Muscle of back (tissue), 11 donors: ENCODE results near the gene ACOX1. TPM values are rescaled to one million over a fixed set of nuclear protein-coding genes. Genes with fewer than 3 reads are reported as not detected.

ENCODE experiments used
- DNase-seq, 3 donors: peaks; one replicate each; pipeline versions ENCODE4 v3.0.0 to v3.0.0-alpha.2; 2013
- polyA plus RNA-seq, 10 donors: library from polyadenylated mRNA; unstranded; fragments of 120-200 nt; gene quantifications; one replicate each; pipeline ENCODE4 v1.2.1, GENCODE V29; 2013; ENCODE audit not compliant: insufficient read length in 10 of 10

Gene ACOX1
- polyA plus RNA-seq, 10 donors = 14.2 to 22.4 (median 18.5) TPM

DNA sequence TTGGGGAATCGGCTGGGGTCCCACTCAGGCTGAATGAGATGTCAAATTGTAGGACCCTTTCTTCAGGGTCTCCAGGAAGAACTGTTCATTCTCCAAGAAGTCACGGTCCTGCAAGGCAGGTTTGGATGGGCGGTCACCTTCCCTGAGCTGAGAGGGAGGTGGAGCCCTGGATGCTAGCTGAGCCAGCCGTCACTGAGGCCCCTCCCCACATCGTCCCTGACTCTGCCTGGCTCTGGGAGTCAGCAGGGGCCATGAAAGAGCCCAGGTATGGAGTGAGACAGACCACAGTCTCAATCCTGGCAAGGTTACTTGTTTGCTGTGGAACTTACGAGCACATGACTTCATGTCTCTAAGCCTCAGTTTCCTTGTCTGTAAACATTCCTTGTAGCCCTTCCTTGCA, 68.3 kb downstream of the ACOX1 start:
- no peak for DNase-seq

DNA sequence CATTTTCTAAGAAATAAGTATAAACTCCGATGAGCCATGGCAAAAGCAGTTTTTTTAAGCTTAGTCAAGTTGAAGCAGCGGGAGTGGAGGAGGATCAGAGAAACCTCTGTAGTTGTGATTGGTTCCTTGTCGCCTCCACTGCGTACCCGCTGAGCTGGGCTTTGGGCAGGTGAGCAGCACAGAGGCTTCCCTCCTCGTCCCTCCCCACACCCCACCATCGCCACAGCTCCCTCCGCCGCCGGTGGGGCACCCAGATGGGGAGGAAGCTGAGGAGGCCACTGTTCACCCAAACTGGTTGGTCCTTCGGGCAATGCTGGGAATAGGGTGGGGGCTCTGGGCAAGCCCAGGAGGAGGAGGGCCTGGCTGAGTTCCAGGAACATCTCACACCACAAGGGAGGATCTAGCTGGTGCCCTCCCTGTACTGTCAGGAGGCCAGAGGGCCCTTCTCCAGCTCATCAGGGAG, 69.1 kb downstream of the ACOX1 start:
- no peak for DNase-seq

DNA sequence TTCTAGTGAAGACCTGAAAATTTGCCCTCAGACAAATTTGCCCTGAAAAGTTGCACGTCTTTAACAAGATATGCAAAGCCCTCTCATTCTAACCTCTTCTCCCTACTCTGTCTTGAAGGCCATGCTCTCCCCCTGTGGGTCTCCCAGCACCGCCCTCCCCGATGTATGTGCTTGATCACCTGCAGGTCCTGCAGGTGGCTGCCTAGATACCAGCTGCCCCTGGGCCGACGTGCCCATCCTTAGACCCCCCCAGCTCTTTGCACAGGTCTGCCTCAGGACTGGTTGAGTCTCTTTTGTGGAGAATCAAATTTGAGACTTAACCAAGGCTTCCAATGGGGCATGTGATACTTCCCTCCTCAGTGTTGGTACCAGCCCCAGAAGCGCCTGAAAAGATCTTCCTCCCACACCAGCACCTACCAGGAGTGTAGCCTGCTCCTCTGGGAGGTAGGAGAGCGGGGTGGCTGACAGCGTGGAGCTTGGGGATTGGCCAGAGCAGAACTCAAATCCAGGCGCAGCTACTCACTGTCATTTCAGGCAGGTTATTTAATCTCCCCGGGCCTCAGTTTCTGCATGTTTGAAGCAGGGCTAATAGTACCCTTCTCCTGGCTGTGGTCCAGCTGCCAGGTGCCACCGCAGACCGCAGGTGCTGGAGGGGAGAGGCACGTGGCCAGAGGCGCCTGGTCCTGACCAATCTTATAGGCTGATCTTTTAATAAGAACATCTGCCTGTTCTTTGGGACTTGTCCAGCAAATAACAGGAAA, 69.7 kb downstream of the ACOX1 start:
- DNase-seq = no peak

DNA sequence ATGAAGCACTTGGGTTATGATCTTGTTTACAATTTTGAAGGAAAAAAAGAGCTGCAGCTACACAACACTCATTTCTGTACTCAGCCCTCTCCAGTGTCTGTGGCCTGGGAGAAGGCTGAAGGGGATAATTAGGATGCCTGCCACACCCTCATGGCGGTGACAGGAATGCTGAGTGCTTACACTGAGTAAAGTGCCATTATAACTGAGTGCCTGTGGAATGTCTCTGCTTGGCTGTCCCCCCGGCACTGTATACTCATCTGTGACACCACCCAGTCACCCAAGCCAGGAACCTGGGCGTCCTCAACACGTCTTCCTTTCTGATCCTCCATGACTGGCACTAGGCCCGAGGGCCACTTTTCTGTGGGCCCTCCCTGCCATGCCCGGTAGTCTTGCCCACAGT, 70.8 kb downstream of the ACOX1 start:
- no peak for DNase-seq

DNA sequence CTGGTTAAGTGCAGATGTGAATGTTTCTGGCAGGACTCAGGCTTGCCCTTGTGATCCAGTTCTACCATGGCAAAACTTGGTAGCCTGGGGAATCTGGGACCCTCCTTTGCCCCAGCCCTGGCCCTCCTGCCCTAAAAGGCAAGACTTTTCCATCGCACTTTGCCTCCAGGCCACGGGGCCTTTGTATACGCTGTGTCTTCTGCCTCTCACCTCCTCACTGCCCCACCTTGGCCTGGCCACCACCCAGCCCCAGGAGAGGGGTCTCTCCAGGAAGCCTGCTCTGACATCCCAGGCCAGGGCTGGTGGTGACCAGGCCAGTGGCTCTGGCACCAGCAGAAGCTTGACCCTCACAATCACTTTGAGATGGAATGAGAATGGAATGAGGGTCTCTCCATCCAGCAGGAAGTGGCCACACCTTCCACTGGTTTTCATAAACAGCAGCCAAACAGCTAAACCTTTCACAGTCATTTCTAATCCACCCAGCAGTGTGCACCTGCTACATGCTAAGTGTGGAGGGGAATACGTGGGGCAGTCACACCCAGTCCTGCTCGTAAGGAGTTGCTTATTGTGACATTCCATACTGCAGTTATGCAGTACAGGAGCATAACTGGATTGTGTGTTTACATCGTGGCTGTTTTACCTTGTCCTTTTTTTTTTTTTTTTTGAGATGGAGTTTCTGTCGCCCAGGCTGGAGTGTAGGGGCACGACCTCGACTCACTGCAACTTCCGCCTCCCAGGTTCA, 72.7 kb downstream of the ACOX1 start:
- no peak for DNase-seq

DNA sequence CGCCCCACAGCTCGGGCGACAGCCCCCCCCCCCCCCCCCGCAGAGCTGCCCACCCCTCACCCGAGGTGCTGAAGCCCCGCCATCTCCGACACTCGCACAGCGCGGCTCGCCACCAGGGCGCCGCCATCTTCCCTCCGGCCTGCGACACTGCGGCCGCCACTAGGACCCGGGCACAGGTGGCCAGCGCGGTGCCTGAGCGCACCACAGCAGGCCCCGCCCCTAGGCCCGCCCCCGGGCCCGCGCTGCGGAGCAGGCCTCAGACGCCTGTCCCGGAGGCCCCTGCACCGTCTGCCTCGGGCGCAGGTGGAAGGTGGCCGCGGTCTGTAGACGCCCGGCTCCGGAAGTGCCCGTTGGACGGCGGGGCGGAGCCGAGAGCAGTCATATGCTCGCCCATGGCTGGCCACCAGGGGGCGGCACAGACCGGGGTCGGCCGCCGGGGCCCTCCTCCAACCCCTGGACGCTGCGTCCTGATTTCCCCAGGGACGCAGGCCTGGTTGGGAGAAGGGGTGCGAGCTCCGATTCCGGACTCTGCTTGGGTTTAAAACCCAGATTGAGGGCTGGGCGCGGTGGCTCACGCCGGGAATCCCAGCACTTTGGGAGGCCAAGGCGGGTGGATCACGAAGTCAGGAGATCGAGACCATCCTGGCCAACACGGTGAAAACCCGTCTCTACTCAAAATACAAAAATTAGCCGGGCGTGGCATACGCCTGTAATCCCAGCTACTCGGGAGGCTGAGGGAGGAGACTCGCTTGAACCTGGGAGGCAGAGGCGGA, 74.0 kb downstream of the ACOX1 start, which contains the start of gene MRPL38:
MRPL38 (minus strand) TSS at position 136 of the 773 bp plus-strand sequence; CDS start at position 127, 9 bp downstream.
- peak; percentile 92 to 96 (median 93) for DNase-seq

DNA sequence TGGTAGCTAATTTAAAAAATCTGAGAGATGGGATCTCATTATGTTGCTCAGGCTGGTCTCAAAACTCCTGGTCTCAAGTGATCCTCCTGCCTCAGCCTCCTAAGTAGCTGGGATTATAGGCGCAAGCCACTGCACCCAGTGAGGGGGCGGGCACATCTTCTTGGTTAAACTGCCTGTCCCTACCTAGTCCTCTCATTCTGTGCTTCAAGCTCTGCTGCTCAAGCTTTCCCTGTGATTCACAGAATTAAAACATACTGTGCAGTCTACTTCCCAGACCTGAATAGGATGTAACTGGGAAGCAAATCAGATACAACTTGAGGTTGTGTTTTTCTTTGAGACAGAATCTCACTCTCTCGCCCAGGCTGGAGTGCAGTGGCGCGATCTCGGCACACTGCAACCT, 76.6 kb downstream of the ACOX1 start:
- no peak for DNase-seq

DNA sequence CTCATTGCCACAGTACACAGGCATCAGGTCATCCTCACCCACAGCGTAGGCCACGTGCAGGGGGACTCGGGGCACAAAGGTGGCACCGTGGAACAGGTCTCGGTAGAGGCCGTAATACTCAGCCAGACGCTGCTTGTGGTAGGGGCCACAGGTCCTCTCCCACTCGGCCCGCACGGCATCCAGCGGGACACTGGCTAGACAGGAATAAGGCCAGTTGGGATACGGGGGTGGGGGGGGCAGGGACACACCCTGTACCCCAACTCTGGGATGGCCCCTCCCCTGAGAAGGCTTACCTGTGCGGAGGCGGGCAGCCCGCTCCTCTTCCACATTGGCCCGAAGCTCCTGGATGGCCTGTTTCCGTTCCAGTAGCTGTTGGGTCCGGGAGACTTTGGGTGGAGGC, 77.2 kb downstream of the ACOX1 start:
- DNase-seq = no peak

DNA sequence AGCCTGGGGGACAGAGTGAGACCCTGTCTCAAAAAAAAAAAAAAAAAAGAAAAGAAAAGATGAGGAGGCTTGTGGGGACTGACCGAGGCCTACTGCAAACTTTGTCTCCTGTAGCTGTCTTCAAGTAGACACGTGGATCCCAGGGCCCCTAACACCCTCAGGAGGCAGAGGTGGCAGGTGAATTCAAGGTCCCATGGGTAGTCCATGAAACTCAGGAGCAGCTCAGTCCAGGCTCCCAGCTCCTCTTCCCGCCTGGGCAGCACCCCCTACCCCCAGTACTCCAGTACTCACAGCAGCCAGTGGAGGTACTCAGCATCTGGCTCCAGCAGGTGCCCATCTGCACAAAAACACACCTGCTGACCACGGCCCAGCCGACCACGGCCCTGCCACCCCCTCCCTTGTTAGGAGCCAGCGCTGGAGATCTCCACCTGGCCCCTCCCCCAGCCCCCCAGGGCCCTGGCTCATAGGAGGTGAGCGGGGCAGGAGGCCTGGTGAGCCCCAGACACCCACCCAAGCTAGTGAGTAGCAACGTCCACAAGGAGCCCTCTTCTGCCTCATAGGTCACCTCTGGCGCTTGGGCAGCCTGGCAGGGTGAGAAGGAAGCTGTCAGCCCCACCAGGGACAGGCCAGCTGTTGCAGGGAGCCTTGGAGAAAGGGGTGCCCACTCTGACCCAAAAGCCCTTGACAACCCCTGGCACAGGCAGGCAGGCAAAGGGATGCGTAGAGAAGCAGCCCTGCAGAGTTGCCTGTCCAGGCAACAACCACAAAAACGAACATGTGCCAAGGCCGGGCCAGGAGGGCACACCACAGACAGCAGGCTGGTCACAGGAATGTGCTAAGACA, 78.1 kb downstream of the ACOX1 start:
- no peak for DNase-seq

DNA sequence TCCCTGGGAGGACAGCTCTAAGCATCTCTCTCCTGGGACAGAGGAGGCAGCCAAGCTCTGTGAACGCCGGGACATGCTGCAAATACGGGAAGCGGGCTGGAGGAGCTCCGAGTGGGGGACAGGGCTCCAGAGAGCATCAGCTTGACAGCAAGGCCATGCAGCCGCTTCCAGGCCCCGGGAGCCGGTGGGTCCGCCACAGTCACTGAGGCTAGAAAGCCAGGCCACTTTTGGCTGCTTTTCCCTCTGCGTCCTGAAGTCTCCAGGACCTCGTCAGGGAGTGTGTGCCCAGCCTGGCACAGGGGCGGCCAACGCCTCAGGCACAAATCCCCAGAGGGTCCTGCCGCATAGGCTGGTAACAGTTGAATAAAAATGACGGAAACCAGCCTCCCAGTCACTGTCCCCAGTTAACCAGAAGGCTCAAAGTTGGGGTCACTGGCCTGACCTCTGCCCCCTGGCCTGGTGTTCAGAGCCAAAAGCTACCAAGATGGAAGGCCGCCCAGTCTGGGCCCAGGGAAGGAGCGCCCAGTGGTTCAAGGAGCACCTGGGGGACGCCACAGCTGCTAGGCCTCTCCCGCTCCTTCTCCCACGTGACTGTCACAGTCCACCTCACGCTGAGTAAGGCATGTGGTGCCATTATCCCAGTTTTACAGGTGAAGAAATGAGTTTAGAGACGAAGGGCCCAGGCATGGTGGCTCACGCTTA, 79.0 kb downstream of the ACOX1 start:
- DNase-seq = no peak

DNA sequence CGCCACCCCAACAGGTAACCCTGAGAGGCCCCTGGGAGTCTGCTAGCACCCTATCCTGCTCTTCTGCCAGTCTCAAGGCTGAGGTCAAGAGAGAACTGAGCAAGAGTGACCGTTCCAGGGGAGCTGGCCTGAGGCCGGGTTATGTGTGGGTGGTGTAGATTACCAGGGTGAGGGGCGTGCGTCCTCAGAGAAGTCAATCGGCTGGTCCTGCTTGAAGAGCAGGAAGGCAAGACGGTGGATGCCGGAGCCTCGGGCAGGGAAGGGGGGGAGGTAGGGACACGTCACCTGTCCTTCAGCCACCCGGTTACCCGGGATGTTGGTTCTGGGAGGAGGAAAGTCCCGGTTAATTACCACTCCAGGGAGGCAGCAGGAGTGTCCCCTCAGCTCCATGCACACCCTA, 79.6 kb downstream of the ACOX1 start:
- no peak for DNase-seq

DNA sequence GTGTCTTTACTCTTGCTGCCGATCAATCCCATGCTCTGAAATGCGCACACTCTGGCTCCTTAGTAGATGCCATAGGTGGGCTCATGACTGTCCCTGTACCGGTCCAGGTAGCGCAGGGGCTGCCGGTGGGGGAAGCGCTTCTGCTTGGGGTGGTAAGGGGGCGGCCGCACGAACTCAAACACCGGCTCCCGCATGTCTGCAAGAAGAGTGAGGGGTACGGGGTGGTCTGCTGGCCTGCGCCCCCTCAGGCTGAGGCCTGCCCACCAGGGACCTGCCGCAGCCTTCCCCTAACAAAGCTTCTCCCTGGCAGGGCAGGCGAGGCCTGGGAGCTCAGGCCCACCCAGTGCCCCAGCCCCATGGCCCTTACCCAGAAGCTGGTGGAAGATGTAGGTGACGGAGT, 80.2 kb downstream of the ACOX1 start:
- no peak for DNase-seq

DNA sequence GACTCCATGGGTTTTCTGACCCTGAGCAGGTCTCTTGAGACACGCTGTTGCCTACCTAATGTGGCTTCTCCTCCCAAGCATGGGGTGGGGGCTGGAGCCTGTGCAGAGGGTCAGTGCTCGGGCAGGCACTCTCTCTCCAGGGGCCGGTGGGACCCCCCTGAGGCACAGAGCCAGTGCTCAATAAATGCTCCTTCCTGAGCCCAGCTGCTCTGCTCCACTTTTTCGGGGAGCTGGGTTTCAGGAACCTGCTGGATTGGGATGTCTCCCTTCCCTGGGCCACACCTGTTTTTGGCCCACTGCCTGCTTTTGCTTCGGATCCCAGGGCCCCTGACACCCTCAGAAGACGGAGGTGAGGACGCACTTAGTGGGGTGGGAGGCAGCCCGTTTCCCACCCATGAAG, 80.9 kb downstream of the ACOX1 start:
- DNase-seq = no peak

DNA sequence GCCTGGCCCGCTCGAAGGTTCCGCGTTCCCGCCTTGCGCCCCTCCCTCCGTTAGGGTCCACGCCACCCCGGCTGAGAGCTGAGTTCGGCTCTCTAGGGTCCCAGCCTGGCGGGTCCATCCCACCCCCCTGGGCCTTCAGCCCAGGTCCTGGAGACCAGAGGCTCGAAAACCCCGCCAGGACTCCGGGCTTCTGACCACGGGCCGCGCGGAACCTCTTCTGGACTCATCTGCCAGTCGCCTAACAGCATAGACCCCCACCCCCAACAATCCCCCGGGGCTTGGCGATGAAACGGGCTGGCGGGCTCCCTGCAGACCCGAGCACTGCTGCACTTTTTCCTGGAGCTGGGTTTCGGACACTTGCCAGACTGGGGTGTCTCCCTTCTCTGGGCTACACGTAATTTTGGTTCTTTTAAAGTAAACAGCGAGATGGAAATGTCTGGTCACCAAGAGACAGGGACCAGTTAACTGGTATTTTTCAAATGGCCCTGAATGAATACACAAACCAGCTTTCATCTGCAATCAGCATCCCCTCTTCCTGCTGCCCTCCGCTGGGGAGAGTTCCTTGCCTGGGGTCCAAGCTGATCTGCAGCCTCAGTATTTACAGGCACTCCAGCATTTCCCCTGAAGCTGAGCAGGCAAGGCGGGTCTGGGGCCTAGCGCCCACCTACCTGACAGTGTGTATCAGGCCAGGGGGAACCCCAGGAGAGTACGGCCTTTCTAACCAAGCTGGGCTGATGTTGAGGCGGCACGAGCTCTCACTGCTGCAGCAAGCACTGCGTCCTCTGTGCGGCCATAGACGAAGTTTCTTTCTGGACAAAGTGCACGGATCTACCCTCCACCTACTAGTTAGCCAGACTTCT, 81.6 kb downstream of the ACOX1 start:
- DNase-seq = peak in 1 of 3 donors; percentile 42

DNA sequence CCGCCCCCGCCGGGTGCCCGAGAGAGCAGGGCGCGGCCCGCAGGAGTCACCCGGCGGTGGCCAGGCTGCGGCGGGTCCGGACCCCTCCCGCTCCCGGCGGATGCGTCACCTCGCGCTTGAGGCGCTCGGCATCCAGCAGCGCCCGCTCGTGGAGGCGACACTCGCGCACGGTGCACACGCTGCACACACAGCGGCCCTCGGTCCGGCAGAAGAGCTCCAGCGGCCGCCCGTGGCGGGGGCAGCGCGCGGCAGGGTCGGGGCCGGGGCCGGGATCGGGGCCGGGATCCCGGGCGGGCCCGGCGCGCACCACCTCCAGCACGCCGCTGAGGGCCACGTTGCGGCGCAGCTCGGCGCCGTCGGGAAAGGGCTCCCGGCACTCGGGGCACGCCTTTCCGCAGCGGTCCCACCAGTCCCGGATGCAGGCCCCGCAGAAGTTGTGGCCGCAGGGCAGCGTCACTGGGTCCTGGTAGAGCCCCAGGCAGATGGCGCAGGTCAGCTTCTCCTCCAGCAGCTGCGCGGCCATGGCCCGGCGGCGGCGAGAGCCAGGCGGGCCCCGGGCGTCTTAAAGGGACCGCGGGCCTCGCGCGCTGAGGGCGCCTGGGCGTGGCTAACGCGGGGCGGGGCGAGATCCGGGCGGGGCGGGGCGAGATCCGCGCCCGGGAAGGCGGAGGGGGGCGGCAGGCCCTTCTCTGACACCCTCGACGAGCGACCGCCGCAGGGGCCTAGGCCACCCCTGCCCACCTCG, 82.4 kb downstream of the ACOX1 start, which contains the start of gene TRIM65:
TRIM65 (minus strand) TSS at position 537 of the 745 bp plus-strand sequence; CDS start at position 523, 14 bp downstream.
- DNase-seq = peak; percentile 80 to 94 (median 86)

DNA sequence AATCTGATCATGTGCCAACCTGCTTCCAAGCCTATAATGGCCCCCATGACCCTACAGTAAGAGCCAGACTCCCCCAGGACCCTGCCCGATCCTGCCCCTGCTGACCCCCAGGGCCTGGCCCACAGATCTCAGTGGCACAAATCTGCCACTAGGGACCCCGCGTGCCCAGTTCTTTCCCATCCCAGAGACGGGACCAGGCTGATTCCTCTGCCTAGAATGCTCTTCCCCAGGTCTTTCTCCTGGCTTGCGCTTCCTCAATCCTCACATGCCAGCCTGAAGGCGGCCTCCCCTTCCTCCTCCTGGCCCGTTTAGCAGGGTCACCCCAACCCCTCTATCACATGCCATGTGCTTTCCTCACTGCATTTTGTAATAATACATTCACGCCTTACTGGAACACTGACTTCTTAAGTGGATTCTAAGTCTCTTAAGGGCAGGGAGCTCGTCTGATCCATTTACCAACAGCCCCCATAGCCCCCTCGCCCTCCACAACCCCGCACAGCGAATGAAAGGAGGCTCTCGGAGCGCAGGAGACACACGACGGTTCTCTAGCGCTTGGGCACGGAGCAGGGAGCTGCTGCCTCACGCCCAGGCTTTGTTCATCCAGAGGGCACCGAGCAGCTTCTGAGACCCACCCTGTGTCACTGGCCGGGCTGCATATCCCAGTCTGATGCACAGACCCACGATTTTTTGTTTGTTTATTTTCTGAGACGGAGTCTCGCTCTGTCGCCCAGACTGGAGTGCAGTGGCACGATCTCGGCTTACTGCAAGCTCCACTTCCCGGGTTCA, 83.4 kb downstream of the ACOX1 start:
- DNase-seq = no peak

DNA sequence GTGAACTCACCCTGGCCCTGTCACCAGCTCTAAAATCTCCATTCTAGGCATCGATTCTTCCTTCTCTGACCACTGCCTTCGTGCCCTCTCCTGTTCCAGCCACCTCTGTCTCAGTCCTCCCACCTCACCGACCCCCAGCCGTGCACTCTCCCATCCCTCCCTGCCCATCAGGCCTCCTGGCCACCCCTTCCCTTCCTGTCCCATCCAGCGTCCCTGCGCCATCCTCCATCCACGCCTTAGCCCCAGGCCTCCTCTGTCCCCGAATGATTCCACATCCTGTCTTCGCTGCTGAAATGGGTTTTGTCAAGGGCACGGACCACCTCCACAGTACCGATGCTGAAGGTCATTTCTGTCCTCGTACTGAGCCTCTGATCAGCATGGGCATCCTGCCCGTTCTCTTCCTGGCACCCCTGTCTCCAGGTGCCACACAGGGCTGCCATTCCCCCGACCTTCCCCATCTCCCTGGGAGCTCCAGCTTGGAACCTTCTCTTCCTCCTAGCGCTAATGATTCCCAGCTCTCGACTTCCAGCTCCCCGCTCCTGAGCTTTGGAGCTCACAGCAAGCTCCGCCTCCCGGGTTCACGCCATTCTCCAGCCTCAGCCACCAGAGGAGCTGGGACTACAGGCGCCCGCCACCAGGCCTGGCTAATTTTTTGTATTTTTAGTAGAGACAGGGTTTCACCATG, 84.8 kb downstream of the ACOX1 start:
- no peak for DNase-seq
